ENCODE data around the gene SNRPA1. TPM values are rescaled to one million over a fixed set of nuclear protein-coding genes. Genes with fewer than 3 reads are reported as not detected.

SNRPA1 gene
- polyA plus RNA-seq, 3 donors = 63.9 to 76.3 (median 67.4) TPM

Other genes with a start within 250 kb of the SNRPA1 start
- gene CHSY1, start 43.2 kb downstream of the SNRPA1 start, polyA plus RNA-seq (ENCODE audit: insufficient read length in 3 of 3) = 10 to 100 TPM; 46.7 to 50.8 (median 50.0) TPM
- gene SELENOS, start 17.8 kb downstream of the SNRPA1 start, polyA plus RNA-seq (ENCODE audit: insufficient read length in 3 of 3) = 10 to 100 TPM; 58.6 to 67.4 (median 64.1) TPM
- 1 to 10 TPM; 7.2 to 8.4 (median 8.3) TPM for gene PCSK6, start 194.5 kb upstream of the SNRPA1 start, polyA plus RNA-seq (ENCODE audit: insufficient read length in 3 of 3)

Measured in renal cortex interstitium (tissue), 3 donors.